Measurements from ENCODE around the gene MOB3B. TPM values are rescaled to one million over a fixed set of nuclear protein-coding genes. Genes with fewer than 3 reads are reported as not detected.

The MOB3B gene
- total RNA-seq, 1 experiment from 2014 or later = 0.19 TPM

- H3K27ac ChIP-seq (ENCODE audit: low read depth, low read length, poor library complexity, severe bottlenecking) = no peak overlapping the region
- no peak overlapping the region for H3K4me3 ChIP-seq (ENCODE audit: low read depth, low read length, poor library complexity, severe bottlenecking)
- H3K27me3 ChIP-seq (replicated peaks; ENCODE audit: insufficient read depth, low read depth, low read length, poor library complexity) = no peaks in the 10 kb centered on the region
- H3K9me3 ChIP-seq (ENCODE audit: low read depth, low read length, poor library complexity, severe bottlenecking) = no peaks in the 10 kb centered on the region
- ChIA-PET CTCF (no interaction called here), POLR2A (ENCODE audit: low non-redundant PET) (no interaction called here)
- BruUV-seq (replicated peaks) = no TSS peak
- TF ChIP-seq, protein P1, sequence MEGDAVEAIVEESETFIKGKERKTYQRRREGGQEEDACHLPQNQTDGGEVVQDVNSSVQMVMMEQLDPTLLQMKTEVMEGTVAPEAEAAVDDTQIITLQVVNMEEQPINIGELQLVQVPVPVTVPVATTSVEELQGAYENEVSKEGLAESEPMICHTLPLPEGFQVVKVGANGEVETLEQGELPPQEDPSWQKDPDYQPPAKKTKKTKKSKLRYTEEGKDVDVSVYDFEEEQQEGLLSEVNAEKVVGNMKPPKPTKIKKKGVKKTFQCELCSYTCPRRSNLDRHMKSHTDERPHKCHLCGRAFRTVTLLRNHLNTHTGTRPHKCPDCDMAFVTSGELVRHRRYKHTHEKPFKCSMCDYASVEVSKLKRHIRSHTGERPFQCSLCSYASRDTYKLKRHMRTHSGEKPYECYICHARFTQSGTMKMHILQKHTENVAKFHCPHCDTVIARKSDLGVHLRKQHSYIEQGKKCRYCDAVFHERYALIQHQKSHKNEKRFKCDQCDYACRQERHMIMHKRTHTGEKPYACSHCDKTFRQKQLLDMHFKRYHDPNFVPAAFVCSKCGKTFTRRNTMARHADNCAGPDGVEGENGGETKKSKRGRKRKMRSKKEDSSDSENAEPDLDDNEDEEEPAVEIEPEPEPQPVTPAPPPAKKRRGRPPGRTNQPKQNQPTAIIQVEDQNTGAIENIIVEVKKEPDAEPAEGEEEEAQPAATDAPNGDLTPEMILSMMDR (conservative IDR thresholded peaks at IDR 0.05; ENCODE audit: low read depth, low read length) = no peak
- TF ChIP-seq EZH2 (IDR thresholded peaks at IDR 0.05; ENCODE audit: borderline replicate concordance, low read depth, low read length, poor library complexity, severe bottlenecking) = no peak
- no peaks in the 10 kb centered on the region for H3K4me1 ChIP-seq (ENCODE audit: insufficient read depth, low read length, poor library complexity, severe bottlenecking)
- intact Hi-C loops (cut with micrococcal nuclease; ENCODE audit: unreplicated experiment) = no loop called here
- no peak for DNase-seq (ENCODE audit: low spot score)
- no peaks in the 10 kb centered on the region for H3K36me3 ChIP-seq (ENCODE audit: insufficient read depth, low read length, poor library complexity, severe bottlenecking)
Measured at GRCh38 chr9:27436234-27436633, 93.4 kb downstream of the MOB3B start.

- intact Hi-C loops (cut with micrococcal nuclease; ENCODE audit: unreplicated experiment) = no loop called here
- Histone ChIP-seq H3K36me3 (ENCODE audit: insufficient read depth, low read length, poor library complexity, severe bottlenecking) (no peaks in the 10 kb centered on the region), H3K27me3 (replicated peaks; ENCODE audit: insufficient read depth, low read depth, low read length, poor library complexity) (no peaks in the 10 kb centered on the region), H3K4me3 (ENCODE audit: low read depth, low read length, poor library complexity, severe bottlenecking) (no peak overlapping the region), H3K4me1 (ENCODE audit: insufficient read depth, low read length, poor library complexity, severe bottlenecking) (no peaks in the 10 kb centered on the region), H3K9me3 (ENCODE audit: low read depth, low read length, poor library complexity, severe bottlenecking) (no peaks in the 10 kb centered on the region), H3K27ac (ENCODE audit: low read depth, low read length, poor library complexity, severe bottlenecking) (no peak overlapping the region)
- ChIA-PET CTCF (no interaction called here), POLR2A (ENCODE audit: low non-redundant PET) (no interaction called here)
- no peak for DNase-seq (ENCODE audit: low spot score)
- BruUV-seq (replicated peaks) = no TSS peak
- TF ChIP-seq, protein P1 (conservative IDR thresholded peaks at IDR 0.05; ENCODE audit: low read depth, low read length) = no peak
- no peak for TF ChIP-seq EZH2 (IDR thresholded peaks at IDR 0.05; ENCODE audit: borderline replicate concordance, low read depth, low read length, poor library complexity, severe bottlenecking)
Measured at GRCh38 chr9:27433631-27434325, 95.8 kb downstream of the MOB3B start.

GRCh38 chr9:27432308-27432707 lies 97.3 kb downstream of the MOB3B start:
- Histone ChIP-seq H3K4me3 (ENCODE audit: low read depth, low read length, poor library complexity, severe bottlenecking) (no peak overlapping the region), H3K27ac (ENCODE audit: low read depth, low read length, poor library complexity, severe bottlenecking) (no peak overlapping the region), H3K9me3 (ENCODE audit: low read depth, low read length, poor library complexity, severe bottlenecking) (no peaks in the 10 kb centered on the region), H3K36me3 (ENCODE audit: insufficient read depth, low read length, poor library complexity, severe bottlenecking) (no peaks in the 10 kb centered on the region), H3K27me3 (replicated peaks; ENCODE audit: insufficient read depth, low read depth, low read length, poor library complexity) (no peaks in the 10 kb centered on the region), H3K4me1 (ENCODE audit: insufficient read depth, low read length, poor library complexity, severe bottlenecking) (no peaks in the 10 kb centered on the region)
- TF ChIP-seq EZH2 (IDR thresholded peaks at IDR 0.05; ENCODE audit: borderline replicate concordance, low read depth, low read length, poor library complexity, severe bottlenecking) = no peak
- TF ChIP-seq, protein P1 (conservative IDR thresholded peaks at IDR 0.05; ENCODE audit: low read depth, low read length) = no peak
- BruUV-seq (replicated peaks) = no TSS peak
- ChIA-PET CTCF (no interaction called here), POLR2A (ENCODE audit: low non-redundant PET) (no interaction called here)
- intact Hi-C loops (cut with micrococcal nuclease; ENCODE audit: unreplicated experiment) = no loop called here
- no peak for DNase-seq (ENCODE audit: low spot score)
